H1 (cell line): Measurements from ENCODE around the gene FGD5. TPM values are rescaled to one million over a fixed set of nuclear protein-coding genes. Genes with fewer than 3 reads are reported as not detected.

ENCODE experiments used
- CTCF ChIA-PET: fragments of 300-600 bp; sonication (Branson Sonifier 250); formaldehyde crosslinking; loops from one replicate; lab custom pipeline; 2021; ENCODE audit not compliant: partially characterized antibody; lab: Charles Lee
- POLR2A ChIA-PET: fragments of 300-600 bp; sonication (Branson Sonifier 250); formaldehyde crosslinking; loops from one replicate; lab custom pipeline; 2021; ENCODE audit warnings: inconsistent platforms; ENCODE audit not compliant: partially characterized antibody; lab: Charles Lee
- DNase-seq, 2 experiments: peaks; one replicate each; pipeline versions ENCODE4 v3.0.0 to v3.0.0-alpha.2; 2010 to 2022; ENCODE audit warnings: low spot score in 2 of 2, low read depth in 1 of 2, mixed read lengths in 1 of 2
- FAIRE-seq: peaks from 2 replicates; lab custom pipeline; 2011; peaks lifted over from hg19 to GRCh38; lab: Jason Lieb, UNC
- H2AFZ ChIP-seq: 2 replicates; pipeline ENCODE4 v1.8.1; 2012; ENCODE audit warnings: low read length, inconsistent platforms
- H2AK5ac ChIP-seq: 2 replicates; pipeline ENCODE4 v1.6.1; 2013; ENCODE audit warnings: low read depth, low read length
- H2BK120ac ChIP-seq: replicated peaks from 2 replicates; pipeline ENCODE3; 2013; ENCODE audit warnings: low read depth, low read length, inconsistent platforms
- H2BK12ac ChIP-seq: 2 replicates; pipeline ENCODE4 v1.6.1; 2013; ENCODE audit warnings: low read depth, low read length
- H2BK15ac ChIP-seq: 2 replicates; pipeline ENCODE4 v1.6.1; 2013; ENCODE audit warnings: low read length
- H2BK20ac ChIP-seq: 2 replicates; pipeline ENCODE4 v1.6.1; 2013; ENCODE audit warnings: low read length
- H2BK5ac ChIP-seq: 2 replicates; pipeline ENCODE4 v1.6.1; 2013; ENCODE audit warnings: low read depth, low read length
- H3K14ac ChIP-seq: 2 replicates; pipeline ENCODE4 v1.6.1; 2013; ENCODE audit warnings: inconsistent platforms; ENCODE audit not compliant: insufficient read length
- H3K18ac ChIP-seq: 2 replicates; pipeline ENCODE4 v1.6.1; 2013; ENCODE audit warnings: low read length; ENCODE audit errors: extremely low read depth
- H3K23ac ChIP-seq: 2 replicates; pipeline ENCODE4 v1.6.1; 2013; ENCODE audit warnings: inconsistent platforms; ENCODE audit not compliant: insufficient read length
- H3K23me2 ChIP-seq: 2 replicates; pipeline ENCODE4 v1.6.1; 2013; ENCODE audit warnings: low read depth, low read length
- H3K27ac ChIP-seq: 2 replicates; pipeline ENCODE4 v1.6.1; 2011; ENCODE audit warnings: low read depth, low read length, inconsistent platforms
- H3K27me3 ChIP-seq, 4 experiments: replicated peaks in 1 of 4; 1 replicate in 1 of 4; 2 replicates in 3 of 4; pipeline versions ENCODE4 v1.6.1 to v1.8.1; 2011 to 2013; ENCODE audit warnings: low read length in 3 of 4, mild to moderate bottlenecking in 3 of 4, inconsistent platforms in 2 of 4, mixed read lengths in 2 of 4, moderate library complexity in 1 of 4; ENCODE audit not compliant: control insufficient read depth in 3 of 4, insufficient read depth in 3 of 4; ENCODE audit errors: extremely low read depth in 1 of 4
- H3K36me3 ChIP-seq, 4 experiments: 2 replicates each; pipeline versions ENCODE4 v1.6.1 to v1.8.1; 2011 to 2013; ENCODE audit warnings: mild to moderate bottlenecking in 4 of 4, low read length in 3 of 4, moderate library complexity in 2 of 4, control low read depth in 1 of 4, inconsistent platforms in 1 of 4; ENCODE audit not compliant: insufficient read depth in 4 of 4, control insufficient read depth in 2 of 4
- H3K4ac ChIP-seq: replicated peaks from 2 replicates; pipeline ENCODE3; 2013; ENCODE audit warnings: low read length, low read depth, mixed read lengths, inconsistent platforms; ENCODE audit not compliant: insufficient read length
- H3K4me1 ChIP-seq, 4 experiments: replicated peaks in 1 of 4; 1 replicate in 1 of 4; 2 replicates in 3 of 4; pipeline versions ENCODE4 v1.6.1 to v1.8.1; 2011 to 2013; ENCODE audit warnings: low read length in 3 of 4, inconsistent platforms in 2 of 4, mixed read lengths in 1 of 4; ENCODE audit not compliant: insufficient read depth in 4 of 4, control insufficient read depth in 3 of 4
- H3K4me2 ChIP-seq, 2 experiments: 2 replicates each; pipeline versions ENCODE4 v1.6.1 to v1.8.1; 2011 to 2013; ENCODE audit warnings: low read depth in 2 of 2, low read length in 2 of 2, control low read depth in 1 of 2, inconsistent platforms in 1 of 2, mild to moderate bottlenecking in 1 of 2; ENCODE audit not compliant: insufficient read depth in 1 of 2
- H3K4me3 ChIP-seq, 4 experiments: fragments of 200-600, 300-600 bp in 1 of 4; sonication (generic), shearing (Covaris generic), sonication (Bioruptor Twin) in 1 of 4; 2 replicates each; pipeline versions ENCODE4 v1.5.1 to v1.8.1; 2011 to 2016; ENCODE audit warnings: low read length in 4 of 4, low read depth in 3 of 4, control low read depth in 2 of 4, inconsistent platforms in 2 of 4, mild to moderate bottlenecking in 2 of 4, mixed read lengths in 1 of 4, moderate library complexity in 1 of 4; ENCODE audit not compliant: insufficient read depth in 2 of 4; ENCODE audit errors: extremely low read depth in 1 of 4
- H3K56ac ChIP-seq: replicated peaks from 2 replicates; pipeline ENCODE3; 2013; ENCODE audit warnings: low read depth, mild to moderate bottlenecking, mixed read lengths, low read length, inconsistent platforms; ENCODE audit not compliant: insufficient read length
- H3K79me1 ChIP-seq: 2 replicates; pipeline ENCODE4 v1.6.1; 2013; ENCODE audit warnings: low read depth, low read length, control low read depth
- H3K79me2 ChIP-seq, 2 experiments: 2 replicates each; pipeline versions ENCODE4 v1.6.1 to v1.8.1; 2012 to 2013; ENCODE audit warnings: low read length in 2 of 2, mild to moderate bottlenecking in 2 of 2, inconsistent platforms in 1 of 2; ENCODE audit not compliant: insufficient read depth in 2 of 2, control insufficient read depth in 1 of 2
- H3K9ac ChIP-seq, 4 experiments: replicated peaks in 1 of 4; 1 replicate in 1 of 4; 2 replicates in 3 of 4; pipeline versions ENCODE4 v1.6.1 to v1.8.1; 2011 to 2013; ENCODE audit warnings: low read depth in 3 of 4, low read length in 3 of 4, control low read depth in 2 of 4, mild to moderate bottlenecking in 2 of 4, moderate library complexity in 2 of 4, inconsistent platforms in 1 of 4; ENCODE audit errors: extremely low read depth in 1 of 4
- H3K9me3 ChIP-seq, 2 experiments: 2 replicates each; pipeline versions ENCODE4 v1.6.1 to v1.8.1; 2012 to 2013; ENCODE audit warnings: mild to moderate bottlenecking in 2 of 2, moderate library complexity in 2 of 2, control low read depth in 1 of 2, inconsistent platforms in 1 of 2, low read depth in 1 of 2, low read length in 1 of 2, mixed read lengths in 1 of 2; ENCODE audit not compliant: insufficient read depth in 2 of 2
- H4K20me1 ChIP-seq, 2 experiments: replicated peaks in 1 of 2; 2 replicates each; pipeline versions ENCODE3 to v1.8.1; 2011 to 2013; ENCODE audit warnings: inconsistent platforms in 2 of 2, low read length in 2 of 2, mild to moderate bottlenecking in 1 of 2; ENCODE audit not compliant: insufficient read depth in 2 of 2, control insufficient read depth in 1 of 2
- H4K5ac ChIP-seq: 2 replicates; pipeline ENCODE4 v1.6.1; 2013; ENCODE audit warnings: low read length, low read depth, mixed read lengths, inconsistent platforms; ENCODE audit not compliant: insufficient read length
- H4K8ac ChIP-seq: 2 replicates; pipeline ENCODE4 v1.8.0; 2013; ENCODE audit warnings: mild to moderate bottlenecking, moderate library complexity, low read length, inconsistent platforms; ENCODE audit not compliant: insufficient read depth; ENCODE audit errors: extremely low read depth
- H4K91ac ChIP-seq: replicated peaks from 2 replicates; pipeline ENCODE3; 2013; ENCODE audit warnings: low read length, mixed read lengths, inconsistent platforms; ENCODE audit not compliant: insufficient read length
- ASH2L ChIP-seq: fragments of 200-600, 300-600 bp; sonication (generic); IDR thresholded peaks from one replicate; pipeline ENCODE4 v1.7.1; 2017; ENCODE audit warnings: low read length
- ATF2 ChIP-seq: IDR thresholded peaks from 2 replicates; pipeline ENCODE4 v1.6.1; 2012; ENCODE audit warnings: low read length, inconsistent platforms
- KDM1A ChIP-seq: fragments of 200-600, 300-600 bp; sonication (generic); IDR thresholded peaks from 2 replicates; pipeline ENCODE4 v1.7.1; 2016; ENCODE audit warnings: mild to moderate bottlenecking, low read length, borderline replicate concordance
- NANOG ChIP-seq: IDR thresholded peaks from 2 replicates; pipeline ENCODE4 v1.6.1; 2011; ENCODE audit warnings: low read length, low read depth, mild to moderate bottlenecking, inconsistent platforms; ENCODE audit not compliant: insufficient read depth, poor library complexity, severe bottlenecking
- RAD21 ChIP-seq, 2 experiments: IDR thresholded peaks in 1 of 2; conservative IDR thresholded peaks in 1 of 2; 2 replicates each; pipeline ENCODE4 v1.6.1; 2011; ENCODE audit warnings: low read depth in 2 of 2, low read length in 2 of 2, improper control_type of control experiment in 1 of 2, inconsistent platforms in 1 of 2, mild to moderate bottlenecking in 1 of 2, moderate library complexity in 1 of 2
- RXRA ChIP-seq: IDR thresholded peaks from 2 replicates; pipeline ENCODE4 v1.6.1; 2011; ENCODE audit warnings: low read depth, mild to moderate bottlenecking, low read length, moderate library complexity; ENCODE audit not compliant: insufficient read depth
- SP4 ChIP-seq: IDR thresholded peaks from 2 replicates; pipeline ENCODE4 v1.6.1; 2012; ENCODE audit warnings: low read length, inconsistent platforms
- TCF12 ChIP-seq: IDR thresholded peaks from 2 replicates; pipeline ENCODE4 v1.6.1; 2011; ENCODE audit warnings: low read depth, mild to moderate bottlenecking, low read length
- WGBS, 2 experiments: shearing (Covaris generic) in 1 of 2; methylation state at CpG; one replicate each; pipeline versions ENCODE4 v1.1.6 to v1.1.7; 2013 to 2015; ENCODE audit warnings: low lambda C conversion rate in 2 of 2, mixed read lengths in 2 of 2, inconsistent platforms in 1 of 2, low coverage in 1 of 2, missing lambda C conversion rate in 1 of 2; ENCODE audit not compliant: insufficient replicate concordance in 2 of 2, insufficient coverage in 1 of 2, insufficient read length in 1 of 2; ENCODE audit errors: extremely low coverage in 1 of 2, missing lambda C conversion rate in 1 of 2; 5-methylcytosine and 5-hydroxymethylcytosine counted together
- polyA plus RNA-seq, 7 experiments: library from polyadenylated mRNA; depleted of rRNA in 3 of 7; stranded (reverse) in 5 of 7; unstranded in 2 of 7; fragments of >200 nt in 5 of 7; fragments of 200-250 nt in 2 of 7; gene quantifications; 1 replicate in 5 of 7; 2 replicates in 1 of 7; 4 replicates in 1 of 7; pipeline versions ENCODE4 v1.2.1 to v1.2.3, GENCODE V29; 2011 to 2013; ENCODE audit warnings: missing spikeins in 2 of 7, mixed read lengths in 2 of 7
- total RNA-seq: library from RNA; stranded (reverse); fragmentation: NEBNext Ultra II Directional; extraction: Animal tissue kit (Norgen Biotek cat#: 25700); gene quantifications from 2 replicates; pipeline ENCODE4 v1.2.1, GENCODE V29; 2021

The FGD5 gene
- total and polyA plus RNA-seq, 2 of the 8 experiments (the other 6 are each of a cell fraction or from before 2014, with no cell fraction given) = 4.7 to 14.3 TPM

DNA sequence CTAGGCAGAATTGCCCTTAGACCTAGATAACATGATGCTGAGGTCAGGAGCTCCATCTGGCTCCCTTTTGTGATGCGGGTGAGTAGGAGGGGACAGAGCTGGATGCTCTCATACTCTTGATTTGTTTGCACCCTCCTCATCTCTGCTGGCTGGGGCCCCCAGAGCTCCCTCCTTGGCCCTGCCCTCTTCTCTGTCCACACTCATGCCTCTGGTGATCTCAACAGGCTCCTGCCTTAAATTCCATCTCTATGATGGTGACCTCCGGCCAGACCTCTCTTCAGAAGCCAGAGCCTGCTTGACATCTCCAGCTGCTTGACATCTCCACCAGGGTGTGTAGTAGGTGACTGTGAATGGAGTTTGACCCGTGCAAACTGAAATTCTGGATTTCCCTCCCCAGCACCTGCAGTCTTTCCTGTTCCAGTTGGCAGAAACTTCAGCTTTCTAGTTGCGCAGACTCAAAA, 4.3 kb upstream of the FGD5 start:
- no peak overlapping the region for H3K56ac ChIP-seq

More for the DNA sequence above, 4.3 kb upstream of the FGD5 start:
- H3K79me1 ChIP-seq = no peaks in the 10 kb centered on the region
- H2BK15ac ChIP-seq = no peak overlapping the region
- H4K91ac ChIP-seq = no peak overlapping the region
- peaks cover 7 to 30% (median 25%) of the 10 kb centered on the region in 4 experiments; a peak in 6 of 7 replicates for H3K27me3 ChIP-seq
- no peak overlapping the region for H4K8ac ChIP-seq
- CTCF ChIA-PET = interaction anchor here (0.6 to 3.8 kb wide), 15 partner anchors 12 to 145 kb away, joined by 3 to 16 read pairs (median 3); no protein-coding TSS in a partner anchor
- H2BK20ac ChIP-seq = no peak overlapping the region
- H2BK5ac ChIP-seq = no peak overlapping the region
- H3K79me2 ChIP-seq = no peaks in the 10 kb centered on the region
- POLR2A ChIA-PET = interaction anchor here (1.2 kb wide), 2 partner anchors 9 to 33 kb away, joined by 4 to 5 read pairs; no protein-coding TSS in a partner anchor
- H4K5ac ChIP-seq = no peak overlapping the region
- H3K23ac ChIP-seq = no peak overlapping the region
- H4K20me1 ChIP-seq = no peaks in the 10 kb centered on the region
- no peak overlapping the region for H2AK5ac ChIP-seq
- 85% methylated on average over 4 of the region's 4 CpGs; no CpG with 5 or more reads in 1 of the 2 experiments for WGBS, 2 experiments
- no peak for TF ChIP-seq NANOG
- TF ChIP-seq KDM1A = no peak
- no peak for TF ChIP-seq RAD21 (IDR thresholded peaks at IDR 0.05 in 1 of 2, conservative IDR thresholded peaks at IDR 0.05 in 1 of 2; ENCODE audit: low read depth in 2 of 2, low read length in 2 of 2)
- TF ChIP-seq SP4 = no peak
- TF ChIP-seq ATF2 = no peak
- no peak for TF ChIP-seq RXRA
- no peak for TF ChIP-seq TCF12
- no peak for TF ChIP-seq ASH2L
- no peak overlapping the region for H3K18ac ChIP-seq
- H3K9ac ChIP-seq = no peak overlapping the region
- no peak overlapping the region for H3K4me3 ChIP-seq
- H2AFZ ChIP-seq = no peak overlapping the region
- no peaks in the 10 kb centered on the region for H3K9me3 ChIP-seq
- no peaks in the 10 kb centered on the region for H3K36me3 ChIP-seq
- no peak overlapping the region for H3K27ac ChIP-seq
- no peak overlapping the region for H2BK12ac ChIP-seq
- FAIRE-seq (no peak), DNase-seq (no peak)
- H3K23me2 ChIP-seq = peaks cover 14% of the 10 kb centered on the region; the same call in 1 of the 2 replicates
- no peak overlapping the region for H3K14ac ChIP-seq
- H3K4me1 ChIP-seq = peaks cover 0 to 6% (median 4%) of the 10 kb centered on the region in 4 experiments; a peak in 4 of 7 replicates
- no peak overlapping the region for H2BK120ac ChIP-seq
- H3K4me2 ChIP-seq = no peak overlapping the region
- H3K4ac ChIP-seq = no peak overlapping the region
